K562 (cell line): ENCODE data around the gene ATRIP. TPM values are rescaled to one million over a fixed set of nuclear protein-coding genes. Genes with fewer than 3 reads are reported as not detected.

Experiments used
- CEBPB ChIP-seq: fragments of 450-650 bp; IDR thresholded peaks from 2 replicates; pipeline ENCODE4 v1.6.1; 2016; ENCODE audit warnings: missing genetic modification characterization, missing compliant biosample characterization
- FOXK2 ChIP-seq, 2 experiments: fragments of 450-650 bp; IDR thresholded peaks in 1 of 2; conservative IDR thresholded peaks in 1 of 2; 2 replicates each; pipeline ENCODE4 v1.6.1; 2016; ENCODE audit warnings: low read depth in 2 of 2, mild to moderate bottlenecking in 1 of 2
- GMEB1 ChIP-seq: fragments of 250-450 bp; sonication (Bioruptor Pico); IDR thresholded peaks from 2 replicates; pipeline ENCODE4 v1.4.0; 2020; ENCODE audit warnings: mild to moderate bottlenecking
- HCFC1 ChIP-seq: IDR thresholded peaks from 2 replicates; pipeline ENCODE4 v1.6.1; 2012; ENCODE audit warnings: low read depth, low read length, improper control_type of control experiment
- ILF3 ChIP-seq: fragments of 450-650 bp; IDR thresholded peaks from 2 replicates; pipeline ENCODE4 v1.6.1; 2018; ENCODE audit warnings: antibody characterized with exemption, mild to moderate bottlenecking, moderate library complexity, borderline replicate concordance
- NR2C2 ChIP-seq, 2 experiments: fragments of 200-800 bp in 1 of 2; sonication (Bioruptor generic) in 1 of 2; sonication (generic) in 1 of 2; formaldehyde crosslinking in 1 of 2; IDR thresholded peaks; 2 replicates each; pipeline versions ENCODE4 v1.6.1 to v1.8.0; 2016 to 2022; ENCODE audit warnings: mild to moderate bottlenecking in 1 of 2, missing compliant biosample characterization in 1 of 2, missing genetic modification characterization in 1 of 2, missing genetic modification reagents in 1 of 2
- PML ChIP-seq: IDR thresholded peaks from 2 replicates; pipeline ENCODE4 v1.6.1; 2012; ENCODE audit warnings: low read length, inconsistent platforms
- PRPF4 ChIP-seq: fragments of 200-400 bp; formaldehyde crosslinking; IDR thresholded peaks from one replicate; pipeline ENCODE4 v1.6.1; 2017; ENCODE audit warnings: low read length, low read depth, mild to moderate bottlenecking; ENCODE audit not compliant: insufficient read depth, poor library complexity, severe bottlenecking
- SAFB2 ChIP-seq: fragments of 200-400 bp; formaldehyde crosslinking; IDR thresholded peaks from 2 replicates; pipeline ENCODE4 v1.6.1; 2018; ENCODE audit warnings: borderline replicate concordance, low read length, low read depth, moderate library complexity; ENCODE audit not compliant: severe bottlenecking
- SMAD4 ChIP-seq: fragments of 250-450 bp; sonication (Bioruptor Pico); conservative IDR thresholded peaks from 2 replicates; pipeline ENCODE4 v1.8.0; 2021; ENCODE audit warnings: inconsistent platforms, mild to moderate bottlenecking, moderate library complexity
- YY1 ChIP-seq, 3 experiments: IDR thresholded peaks; 2 replicates each; pipeline ENCODE4 v1.6.1; 2011; ENCODE audit warnings: low read length in 2 of 3, mild to moderate bottlenecking in 2 of 3, moderate library complexity in 2 of 3, borderline replicate concordance in 1 of 3, control low read depth in 1 of 3, low read depth in 1 of 3; ENCODE audit not compliant: insufficient read depth in 3 of 3, insufficient replicate concordance in 2 of 3, control insufficient read depth in 1 of 3, insufficient read length in 1 of 3; ENCODE audit errors: extremely low read depth in 1 of 3
- polyA plus RNA-seq, 8 experiments: library from polyadenylated mRNA; depleted of rRNA in 4 of 8; stranded (reverse) in 5 of 8; unstranded in 3 of 8; fragments of >200 nt; fragmentation: Nextera tagmentation in 2 of 8; fragmentation: Illumina TruSeq in 1 of 8; extraction: Ambion mirVana in 2 of 8; extraction: Trizol in 1 of 8; gene quantifications; 2 replicates each; pipeline versions ENCODE4 v1.2.1 to v1.2.3, GENCODE V29; 2011 to 2014; ENCODE audit warnings: inconsistent platforms in 1 of 8, missing spikeins in 1 of 8
- total RNA-seq, 7 experiments: library from RNA; depleted of rRNA in 6 of 7; stranded (reverse); fragments of >200 nt in 6 of 7; fragmentation: Illumina TruSeq in 2 of 7; extraction: Trizol in 2 of 7; gene quantifications; 2 replicates each; pipeline versions ENCODE4 v1.2.1 to v1.2.3, GENCODE V29; 2011 to 2021; ENCODE audit warnings: low replicate concordance in 1 of 7
- TF ChIP-seq, protein P1 (sequence below): fragments of 450-650 bp; IDR thresholded peaks from 2 replicates; pipeline ENCODE4 v1.6.1; 2016; ENCODE audit warnings: mild to moderate bottlenecking, moderate library complexity

ATRIP gene
- total and polyA plus RNA-seq, 9 of the 15 experiments (the other 6 are each of a cell fraction or from before 2014, with no cell fraction given): 1.7 to 15.7 (median 10.5) TPM

- TF ChIP-seq, protein P1, sequence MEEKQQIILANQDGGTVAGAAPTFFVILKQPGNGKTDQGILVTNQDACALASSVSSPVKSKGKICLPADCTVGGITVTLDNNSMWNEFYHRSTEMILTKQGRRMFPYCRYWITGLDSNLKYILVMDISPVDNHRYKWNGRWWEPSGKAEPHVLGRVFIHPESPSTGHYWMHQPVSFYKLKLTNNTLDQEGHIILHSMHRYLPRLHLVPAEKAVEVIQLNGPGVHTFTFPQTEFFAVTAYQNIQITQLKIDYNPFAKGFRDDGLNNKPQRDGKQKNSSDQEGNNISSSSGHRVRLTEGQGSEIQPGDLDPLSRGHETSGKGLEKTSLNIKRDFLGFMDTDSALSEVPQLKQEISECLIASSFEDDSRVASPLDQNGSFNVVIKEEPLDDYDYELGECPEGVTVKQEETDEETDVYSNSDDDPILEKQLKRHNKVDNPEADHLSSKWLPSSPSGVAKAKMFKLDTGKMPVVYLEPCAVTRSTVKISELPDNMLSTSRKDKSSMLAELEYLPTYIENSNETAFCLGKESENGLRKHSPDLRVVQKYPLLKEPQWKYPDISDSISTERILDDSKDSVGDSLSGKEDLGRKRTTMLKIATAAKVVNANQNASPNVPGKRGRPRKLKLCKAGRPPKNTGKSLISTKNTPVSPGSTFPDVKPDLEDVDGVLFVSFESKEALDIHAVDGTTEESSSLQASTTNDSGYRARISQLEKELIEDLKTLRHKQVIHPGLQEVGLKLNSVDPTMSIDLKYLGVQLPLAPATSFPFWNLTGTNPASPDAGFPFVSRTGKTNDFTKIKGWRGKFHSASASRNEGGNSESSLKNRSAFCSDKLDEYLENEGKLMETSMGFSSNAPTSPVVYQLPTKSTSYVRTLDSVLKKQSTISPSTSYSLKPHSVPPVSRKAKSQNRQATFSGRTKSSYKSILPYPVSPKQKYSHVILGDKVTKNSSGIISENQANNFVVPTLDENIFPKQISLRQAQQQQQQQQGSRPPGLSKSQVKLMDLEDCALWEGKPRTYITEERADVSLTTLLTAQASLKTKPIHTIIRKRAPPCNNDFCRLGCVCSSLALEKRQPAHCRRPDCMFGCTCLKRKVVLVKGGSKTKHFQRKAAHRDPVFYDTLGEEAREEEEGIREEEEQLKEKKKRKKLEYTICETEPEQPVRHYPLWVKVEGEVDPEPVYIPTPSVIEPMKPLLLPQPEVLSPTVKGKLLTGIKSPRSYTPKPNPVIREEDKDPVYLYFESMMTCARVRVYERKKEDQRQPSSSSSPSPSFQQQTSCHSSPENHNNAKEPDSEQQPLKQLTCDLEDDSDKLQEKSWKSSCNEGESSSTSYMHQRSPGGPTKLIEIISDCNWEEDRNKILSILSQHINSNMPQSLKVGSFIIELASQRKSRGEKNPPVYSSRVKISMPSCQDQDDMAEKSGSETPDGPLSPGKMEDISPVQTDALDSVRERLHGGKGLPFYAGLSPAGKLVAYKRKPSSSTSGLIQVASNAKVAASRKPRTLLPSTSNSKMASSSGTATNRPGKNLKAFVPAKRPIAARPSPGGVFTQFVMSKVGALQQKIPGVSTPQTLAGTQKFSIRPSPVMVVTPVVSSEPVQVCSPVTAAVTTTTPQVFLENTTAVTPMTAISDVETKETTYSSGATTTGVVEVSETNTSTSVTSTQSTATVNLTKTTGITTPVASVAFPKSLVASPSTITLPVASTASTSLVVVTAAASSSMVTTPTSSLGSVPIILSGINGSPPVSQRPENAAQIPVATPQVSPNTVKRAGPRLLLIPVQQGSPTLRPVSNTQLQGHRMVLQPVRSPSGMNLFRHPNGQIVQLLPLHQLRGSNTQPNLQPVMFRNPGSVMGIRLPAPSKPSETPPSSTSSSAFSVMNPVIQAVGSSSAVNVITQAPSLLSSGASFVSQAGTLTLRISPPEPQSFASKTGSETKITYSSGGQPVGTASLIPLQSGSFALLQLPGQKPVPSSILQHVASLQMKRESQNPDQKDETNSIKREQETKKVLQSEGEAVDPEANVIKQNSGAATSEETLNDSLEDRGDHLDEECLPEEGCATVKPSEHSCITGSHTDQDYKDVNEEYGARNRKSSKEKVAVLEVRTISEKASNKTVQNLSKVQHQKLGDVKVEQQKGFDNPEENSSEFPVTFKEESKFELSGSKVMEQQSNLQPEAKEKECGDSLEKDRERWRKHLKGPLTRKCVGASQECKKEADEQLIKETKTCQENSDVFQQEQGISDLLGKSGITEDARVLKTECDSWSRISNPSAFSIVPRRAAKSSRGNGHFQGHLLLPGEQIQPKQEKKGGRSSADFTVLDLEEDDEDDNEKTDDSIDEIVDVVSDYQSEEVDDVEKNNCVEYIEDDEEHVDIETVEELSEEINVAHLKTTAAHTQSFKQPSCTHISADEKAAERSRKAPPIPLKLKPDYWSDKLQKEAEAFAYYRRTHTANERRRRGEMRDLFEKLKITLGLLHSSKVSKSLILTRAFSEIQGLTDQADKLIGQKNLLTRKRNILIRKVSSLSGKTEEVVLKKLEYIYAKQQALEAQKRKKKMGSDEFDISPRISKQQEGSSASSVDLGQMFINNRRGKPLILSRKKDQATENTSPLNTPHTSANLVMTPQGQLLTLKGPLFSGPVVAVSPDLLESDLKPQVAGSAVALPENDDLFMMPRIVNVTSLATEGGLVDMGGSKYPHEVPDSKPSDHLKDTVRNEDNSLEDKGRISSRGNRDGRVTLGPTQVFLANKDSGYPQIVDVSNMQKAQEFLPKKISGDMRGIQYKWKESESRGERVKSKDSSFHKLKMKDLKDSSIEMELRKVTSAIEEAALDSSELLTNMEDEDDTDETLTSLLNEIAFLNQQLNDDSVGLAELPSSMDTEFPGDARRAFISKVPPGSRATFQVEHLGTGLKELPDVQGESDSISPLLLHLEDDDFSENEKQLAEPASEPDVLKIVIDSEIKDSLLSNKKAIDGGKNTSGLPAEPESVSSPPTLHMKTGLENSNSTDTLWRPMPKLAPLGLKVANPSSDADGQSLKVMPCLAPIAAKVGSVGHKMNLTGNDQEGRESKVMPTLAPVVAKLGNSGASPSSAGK: peak; percentile 49; the same call in 1 of the 2 replicates
- TF ChIP-seq FOXK2 (conservative IDR thresholded peaks at IDR 0.05 in 1 of 2, IDR thresholded peaks at IDR 0.05 in 1 of 2; ENCODE audit: low read depth in 2 of 2) (peak; percentile 60 to 68; a peak in 2 of 4 replicates), SAFB2 (no peak), ILF3 (peak; percentile 46; the same call in 1 of the 2 replicates), GMEB1 (CRISPR knock-in tag) (peak; percentile 19; the same call in 1 of the 2 replicates), HCFC1 (peak; percentile 79), CEBPB (tag) (no peak), PML (0 out of 2 replicates have a peak, but pooled peaks have one; percentile 33), PRPF4 (peak; percentile 41), YY1 (IDR thresholded peaks at IDR 0.05; ENCODE audit: borderline replicate concordance in 1 of 3, control insufficient read depth in 1 of 3, extremely low read depth in 1 of 3, insufficient read depth in 3 of 3, insufficient read length in 1 of 3, insufficient replicate concordance in 2 of 3, low read depth in 1 of 3, low read length in 2 of 3) (peak in 2 of 3 experiments; percentile 39 to 61), NR2C2 (CRISPR knock-in tag; IDR thresholded peaks at IDR 0.05) (no peak), NR2C2 (tag; IDR thresholded peaks at IDR 0.05) (peak; percentile 74), SMAD4 (CRISPR knock-in tag) (peak; percentile 65; the same call in 1 of the 2 replicates)
Measured at GRCh38 chr3:48446425-48447193, at the start of gene ATRIP (continued).
